Caco-2 (cell line): ENCODE results near the gene FOXS1. TPM values are rescaled to one million over a fixed set of nuclear protein-coding genes. Genes with fewer than 3 reads are reported as not detected.

Experiments used
- BruUV-seq: library from RNA; stranded (reverse); fragments of 400-500 nt; replicated peaks from 2 replicates; lab custom pipeline; 2021; lab: Mats Ljungman, UMichigan
- CTCF ChIA-PET: fragments of 300-600 bp; sonication (Branson Sonifier 250); formaldehyde crosslinking; loops from one replicate; lab custom pipeline; 2022; ENCODE audit warnings: antibody characterized with exemption; lab: Charles Lee
- POLR2A ChIA-PET: fragments of 300-600 bp; sonication (Branson Sonifier 250); formaldehyde crosslinking; loops from one replicate; lab custom pipeline; 2022; ENCODE audit warnings: antibody characterized with exemption; lab: Charles Lee
- DNase-seq, 2 experiments: peaks; one replicate each; pipeline versions ENCODE4 v3.0.0 to v3.0.0-alpha.2; 2020 to 2022
- H3K27me3 ChIP-seq: replicated peaks from 2 replicates; pipeline ENCODE4 v1.6.0; 2011; ENCODE audit warnings: low read length; ENCODE audit not compliant: control insufficient read depth, insufficient read depth
- H3K36me3 ChIP-seq: 2 replicates; pipeline ENCODE4 v1.5.1; 2011; ENCODE audit warnings: low read length; ENCODE audit not compliant: control insufficient read depth, insufficient read depth
- H3K4me1 ChIP-seq: fragments of 250-450 bp; sonication (Bioruptor Pico); 2 replicates; pipeline ENCODE4 v1.5.1; 2020; ENCODE audit warnings: mild to moderate bottlenecking
- H3K4me3 ChIP-seq: 2 replicates; pipeline ENCODE4 v1.5.1; 2011; ENCODE audit warnings: low read depth, mild to moderate bottlenecking, control low read depth, low read length
- H3K9me3 ChIP-seq: fragments of 250-450 bp; sonication (Bioruptor Pico); 2 replicates; pipeline ENCODE4 v1.5.1; 2020; ENCODE audit warnings: mild to moderate bottlenecking, moderate library complexity
- H3K27ac Mint-ChIP-seq: one replicate; pipeline ENCODE4 v1.8.0; 2022; ENCODE audit warnings: mixed read lengths; ENCODE audit not compliant: unreplicated experiment
- H3K27me3 Mint-ChIP-seq: one replicate; pipeline ENCODE4 v1.8.0; 2022; ENCODE audit warnings: mixed read lengths; ENCODE audit not compliant: insufficient read depth, unreplicated experiment
- H3K36me3 Mint-ChIP-seq: one replicate; pipeline ENCODE4 v1.8.0; 2022; ENCODE audit warnings: mild to moderate bottlenecking, mixed read lengths; ENCODE audit not compliant: insufficient read depth, unreplicated experiment
- H3K4me1 Mint-ChIP-seq: one replicate; pipeline ENCODE4 v1.8.0; 2022; ENCODE audit warnings: low read depth, mixed read lengths; ENCODE audit not compliant: unreplicated experiment
- H3K4me3 Mint-ChIP-seq: one replicate; pipeline ENCODE4 v1.8.0; 2022; ENCODE audit warnings: mild to moderate bottlenecking, moderate library complexity, mixed read lengths; ENCODE audit not compliant: unreplicated experiment
- H3K9me3 Mint-ChIP-seq: one replicate; pipeline ENCODE4 v1.8.0; 2022; ENCODE audit warnings: mixed read lengths; ENCODE audit not compliant: unreplicated experiment
- intact Hi-C: fragments of 100-400 bp; cut with micrococcal nuclease; formaldehyde crosslinking; loops from one replicate; pipeline ENCODE4 v1.10.0; 2022; ENCODE audit not compliant: unreplicated experiment
- total RNA-seq: library from RNA; stranded (reverse); gene quantifications from 2 replicates; pipeline ENCODE4 v1.2.3, GENCODE V29; 2022
- TF ChIP-seq, protein P1 (sequence below), 2 experiments: fragments of 200-600 bp in 1 of 2; IDR thresholded peaks; 1 replicate in 1 of 2; 2 replicates in 1 of 2; pipeline versions ENCODE4 v1.5.1 to v1.8.0; 2011 to 2022; ENCODE audit warnings: antibody characterized with exemption in 1 of 2, control low read depth in 1 of 2, inconsistent platforms in 1 of 2, low read depth in 1 of 2, low read length in 1 of 2, mild to moderate bottlenecking in 1 of 2, moderate library complexity in 1 of 2; ENCODE audit not compliant: insufficient read depth in 1 of 2, severe bottlenecking in 1 of 2, unreplicated experiment in 1 of 2

Gene FOXS1
- total RNA-seq, 1 experiment from 2014 or later: not detected

DNA sequence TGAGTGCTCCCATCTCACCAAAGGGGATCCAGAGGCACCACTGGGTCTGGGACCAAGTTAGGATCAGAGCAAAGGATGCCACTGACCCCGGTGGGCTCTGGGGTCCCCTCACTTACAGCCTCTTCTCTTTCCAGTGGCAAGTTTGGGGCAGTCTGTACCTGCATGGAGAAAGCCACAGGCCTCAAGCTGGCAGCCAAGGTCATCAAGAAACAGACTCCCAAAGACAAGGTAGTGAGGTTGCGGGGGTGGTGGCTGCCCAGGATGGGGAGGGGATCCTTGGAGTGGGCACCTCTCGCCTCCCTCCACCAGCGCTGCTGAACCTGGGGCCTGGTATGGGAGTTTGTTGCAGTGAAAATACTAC lies 21.3 kb downstream of the FOXS1 start:
- Mint-ChIP-seq H3K27me3 (no peaks in the 10 kb centered on the region), H3K9me3 (no peaks in the 10 kb centered on the region), H3K36me3 (no peaks in the 10 kb centered on the region), H3K27ac (no peak overlapping the region), H3K4me1 (no peaks in the 10 kb centered on the region), H3K4me3 (no peak overlapping the region)
- CTCF ChIA-PET: interaction anchor here (0.7 to 3.8 kb wide), 7 partner anchors 11 to 208 kb away, joined by 3 to 32 read pairs (median 7); partner anchors contain the start of gene PDRG1
- H3K9me3 ChIP-seq: no peaks in the 10 kb centered on the region
- no peak overlapping the region for H3K4me3 ChIP-seq
- no peaks in the 10 kb centered on the region for H3K36me3 ChIP-seq
- DNase-seq: no peak
- intact Hi-C loops: no loop called here
- no peaks in the 10 kb centered on the region for H3K27me3 ChIP-seq
- POLR2A ChIA-PET: no interaction called here
- BruUV-seq: no TSS peak
- TF ChIP-seq, protein P1, sequence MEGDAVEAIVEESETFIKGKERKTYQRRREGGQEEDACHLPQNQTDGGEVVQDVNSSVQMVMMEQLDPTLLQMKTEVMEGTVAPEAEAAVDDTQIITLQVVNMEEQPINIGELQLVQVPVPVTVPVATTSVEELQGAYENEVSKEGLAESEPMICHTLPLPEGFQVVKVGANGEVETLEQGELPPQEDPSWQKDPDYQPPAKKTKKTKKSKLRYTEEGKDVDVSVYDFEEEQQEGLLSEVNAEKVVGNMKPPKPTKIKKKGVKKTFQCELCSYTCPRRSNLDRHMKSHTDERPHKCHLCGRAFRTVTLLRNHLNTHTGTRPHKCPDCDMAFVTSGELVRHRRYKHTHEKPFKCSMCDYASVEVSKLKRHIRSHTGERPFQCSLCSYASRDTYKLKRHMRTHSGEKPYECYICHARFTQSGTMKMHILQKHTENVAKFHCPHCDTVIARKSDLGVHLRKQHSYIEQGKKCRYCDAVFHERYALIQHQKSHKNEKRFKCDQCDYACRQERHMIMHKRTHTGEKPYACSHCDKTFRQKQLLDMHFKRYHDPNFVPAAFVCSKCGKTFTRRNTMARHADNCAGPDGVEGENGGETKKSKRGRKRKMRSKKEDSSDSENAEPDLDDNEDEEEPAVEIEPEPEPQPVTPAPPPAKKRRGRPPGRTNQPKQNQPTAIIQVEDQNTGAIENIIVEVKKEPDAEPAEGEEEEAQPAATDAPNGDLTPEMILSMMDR (IDR thresholded peaks at IDR 0.05; ENCODE audit: insufficient read depth in 1 of 2, low read depth in 1 of 2, low read length in 1 of 2, severe bottlenecking in 1 of 2, unreplicated experiment in 1 of 2): no peak
- no peaks in the 10 kb centered on the region for H3K4me1 ChIP-seq

DNA sequence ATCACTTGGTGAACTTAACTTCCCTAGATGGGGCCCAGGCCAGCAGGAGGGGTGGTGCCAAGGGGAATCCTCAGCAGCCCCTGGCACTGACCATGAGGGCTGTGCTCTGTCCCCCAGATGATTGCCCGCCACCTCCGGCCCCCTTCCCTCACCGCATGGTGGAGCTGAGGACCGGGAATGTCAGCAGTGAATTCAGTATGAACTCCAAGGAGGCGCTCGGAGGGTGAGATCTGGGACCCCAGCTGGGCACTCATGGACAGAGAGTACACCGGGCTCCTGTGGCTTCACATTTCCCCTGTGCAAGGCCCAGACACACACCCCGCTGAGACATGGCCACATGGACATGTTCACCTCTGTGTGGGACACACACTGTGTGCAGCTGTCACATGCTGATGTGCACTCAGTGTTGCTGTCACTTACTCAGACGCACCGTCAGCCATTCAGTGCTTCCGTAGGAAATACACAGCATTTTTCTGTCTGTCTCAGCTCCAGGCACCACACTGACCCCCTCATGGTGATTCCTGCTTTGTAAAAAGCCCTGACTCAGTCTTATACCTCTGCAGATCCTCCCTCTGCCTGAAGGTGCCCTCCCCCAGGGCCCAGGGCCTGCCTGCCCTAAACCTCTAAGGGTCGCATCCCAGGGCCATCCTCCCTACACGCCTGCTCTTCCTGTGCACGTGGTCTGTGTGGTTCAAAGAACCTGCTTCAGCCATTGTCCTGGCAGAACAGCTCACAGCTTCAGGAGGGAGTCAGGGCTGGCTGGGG lies 21.9 kb downstream of the FOXS1 start:
- Mint-ChIP-seq H3K27ac (no peak overlapping the region), H3K27me3 (no peaks in the 10 kb centered on the region), H3K9me3 (no peaks in the 10 kb centered on the region), H3K4me3 (no peak overlapping the region), H3K4me1 (no peaks in the 10 kb centered on the region), H3K36me3 (no peaks in the 10 kb centered on the region)
- POLR2A ChIA-PET: no interaction called here
- Histone ChIP-seq H3K4me1 (no peaks in the 10 kb centered on the region), H3K9me3 (no peaks in the 10 kb centered on the region), H3K36me3 (no peaks in the 10 kb centered on the region), H3K4me3 (no peak overlapping the region), H3K27me3 (no peaks in the 10 kb centered on the region)
- intact Hi-C loops: loop anchor here (1.0 to 2.0 kb wide), 4 partner anchors 23 to 195 kb away; partner anchors contain the start of gene PDRG1
- TF ChIP-seq, protein P1 (IDR thresholded peaks at IDR 0.05; ENCODE audit: insufficient read depth in 1 of 2, low read depth in 1 of 2, low read length in 1 of 2, severe bottlenecking in 1 of 2, unreplicated experiment in 1 of 2): no peak
- BruUV-seq: no TSS peak
- DNase-seq: peak in 1 of 2 experiments; percentile 51
- CTCF ChIA-PET: interaction anchor here (0.6 to 3.8 kb wide), 18 partner anchors 10 to 1744 kb away, joined by 3 to 32 read pairs (median 3); partner anchors contain the start of genes DUSP15, PDRG1 and TTLL9

DNA sequence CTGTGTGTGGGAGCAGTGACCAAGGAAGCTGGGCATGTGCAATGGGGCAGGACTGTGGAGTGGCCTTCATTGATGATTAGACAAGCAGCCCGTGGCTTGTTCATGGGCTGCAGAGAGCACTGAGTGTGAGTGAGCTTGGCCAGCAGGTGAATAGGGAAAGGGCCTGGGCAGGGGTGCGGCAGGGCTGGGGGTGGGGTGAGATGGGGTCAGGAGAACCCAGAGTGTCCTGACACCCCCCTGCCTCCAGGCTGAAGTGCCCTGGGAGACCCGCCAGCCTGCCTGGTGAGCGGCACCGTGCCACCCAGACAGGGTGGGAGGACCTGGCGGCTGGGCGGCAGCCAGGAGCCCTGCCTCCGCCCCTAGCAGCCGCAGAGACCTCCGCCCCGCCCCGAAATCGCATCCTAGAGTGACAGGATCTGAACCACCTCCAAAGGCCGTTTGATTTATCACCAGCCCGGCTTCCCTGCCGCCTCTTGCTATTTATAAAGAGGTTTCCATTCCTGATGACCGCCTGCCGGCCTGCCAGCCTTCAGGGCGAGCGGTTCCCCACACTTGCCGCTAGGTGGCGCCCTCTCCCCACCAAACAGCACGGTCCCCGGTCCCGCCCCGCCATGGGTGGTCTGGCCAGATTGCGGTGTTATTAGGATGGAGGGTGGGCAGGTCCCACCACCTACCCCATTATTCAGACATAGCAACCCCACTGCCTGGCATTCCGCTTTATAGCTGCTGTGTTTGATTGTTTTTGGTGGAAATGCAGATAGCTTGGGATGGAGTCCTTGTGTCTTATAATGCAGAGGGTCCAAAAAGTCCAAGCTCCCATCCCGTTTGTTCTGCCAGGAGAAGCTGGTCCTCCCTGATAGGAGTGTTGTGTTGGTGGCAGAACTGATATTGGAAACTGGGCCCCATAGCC lies 22.7 kb downstream of the FOXS1 start:
- H3K4me3 Mint-ChIP-seq: no peak overlapping the region
- no peak overlapping the region for H3K4me3 ChIP-seq
- POLR2A ChIA-PET: no interaction called here

More for the DNA sequence above, 22.7 kb downstream of the FOXS1 start:
- Histone ChIP-seq H3K27me3 (no peaks in the 10 kb centered on the region), H3K9me3 (no peaks in the 10 kb centered on the region), H3K36me3 (no peaks in the 10 kb centered on the region), H3K4me1 (no peaks in the 10 kb centered on the region)
- Mint-ChIP-seq H3K9me3 (no peaks in the 10 kb centered on the region), H3K36me3 (no peaks in the 10 kb centered on the region), H3K27me3 (no peaks in the 10 kb centered on the region), H3K4me1 (no peaks in the 10 kb centered on the region), H3K27ac (no peak overlapping the region)
- intact Hi-C loops: loop anchor here (1.0 to 2.0 kb wide), 7 partner anchors 24 to 831 kb away; partner anchors contain the start of gene PDRG1
- peak; percentile 80 to 92 for DNase-seq
- TF ChIP-seq, protein P1 (IDR thresholded peaks at IDR 0.05; ENCODE audit: insufficient read depth in 1 of 2, low read depth in 1 of 2, low read length in 1 of 2, severe bottlenecking in 1 of 2, unreplicated experiment in 1 of 2): peak; percentile 100
- no TSS peak for BruUV-seq
- CTCF ChIA-PET: interaction anchor here (0.6 to 3.8 kb wide), 22 partner anchors 9 to 1745 kb away, joined by 3 to 32 read pairs (median 3); partner anchors contain the start of genes DUSP15, PDRG1 and TTLL9
